ENCODE measurements around the gene DUSP22.
"Not testable (repeated sequence)": the region's sequence is repeated elsewhere in the genome, so short reads cannot be mapped to it uniquely, and the experiment has no call there.

Gene DUSP22

GRCh38 chr6:291697-292505 is at the start of gene DUSP22:
Gene DUSP22 (plus strand): TSS chr6:292487. CDS start chr6:292540, 53 bp downstream.
- no peak for DNase-seq

GRCh38 chr6:246352-246751 is 45.9 kb upstream of the DUSP22 start:
- DNase-seq: no peak

GRCh38 chr6:247351-247750 is 44.9 kb upstream of the DUSP22 start:
- no peak for DNase-seq

- not testable (repeated sequence) for DNase-seq
Observed at GRCh38 chr6:248046-248445, 44.2 kb upstream of the DUSP22 start.

GRCh38 chr6:250676-251075 is 41.6 kb upstream of the DUSP22 start:
- DNase-seq: no peak

- DNase-seq: no peak
Observed at GRCh38 chr6:251920-252319, 40.4 kb upstream of the DUSP22 start.

- no peak for DNase-seq
Observed at GRCh38 chr6:252775-253535, 39.3 kb upstream of the DUSP22 start.

- DNase-seq: no peak
Observed at GRCh38 chr6:254016-254415, 38.3 kb upstream of the DUSP22 start.

GRCh38 chr6:255041-255750 is 37.1 kb upstream of the DUSP22 start:
- no peak for DNase-seq

GRCh38 chr6:255751-256083 is 36.6 kb upstream of the DUSP22 start:
- no peak for DNase-seq

- no peak for DNase-seq
Observed at GRCh38 chr6:256169-256568, 36.1 kb upstream of the DUSP22 start.

- no peak for DNase-seq
Observed at GRCh38 chr6:257031-257725, 35.1 kb upstream of the DUSP22 start.

- DNase-seq: no peak
Observed at GRCh38 chr6:257774-258173, 34.5 kb upstream of the DUSP22 start.

GRCh38 chr6:259316-259715 is 33.0 kb upstream of the DUSP22 start:
- DNase-seq: no peak

- DNase-seq: no peak
Observed at GRCh38 chr6:259901-260508, 32.3 kb upstream of the DUSP22 start.

- DNase-seq: no peak
Observed at GRCh38 chr6:264626-265025, 27.7 kb upstream of the DUSP22 start.

- no peak for DNase-seq
Observed at GRCh38 chr6:268394-268935, 23.8 kb upstream of the DUSP22 start.

- no peak for DNase-seq
Observed at GRCh38 chr6:273551-274058, 18.7 kb upstream of the DUSP22 start.

GRCh38 chr6:277746-278145 is 14.5 kb upstream of the DUSP22 start:
- DNase-seq: no peak

- DNase-seq: no peak
Observed at GRCh38 chr6:278494-278893, 13.8 kb upstream of the DUSP22 start.

GRCh38 chr6:279341-280029 is 12.8 kb upstream of the DUSP22 start:
- no peak for DNase-seq
